ENCODE measurements around the gene ATG10.
A peak's percentile ranks its signal among the peaks of the same experiment; 100 is the strongest.

GRCh38 chr5:82174128-82174918, 202.5 kb downstream of the ATG10 start:
- TF ChIP-seq CTCF (IDR thresholded peaks at IDR 0.05), result peak in 5 of 6 experiments; percentile 14 to 61 (median 27)
- TF ChIP-seq POLR2A (IDR thresholded peaks at IDR 0.05), result no peak

All from thyroid gland (tissue), 4 donors.